Measurements from ENCODE around the gene SFMBT1. TPM values are rescaled to one million over a fixed set of nuclear protein-coding genes. Genes with fewer than 3 reads are reported as not detected.

The SFMBT1 gene
- total and polyA plus RNA-seq, 2 of the 4 experiments (the other 2 are of a cell fraction), result 1.0 to 1.8 TPM

- intact Hi-C loops (cut with micrococcal nuclease), result no loop called here
- Histone ChIP-seq H3K18ac (ENCODE audit: low read depth, low read length) (no peak overlapping the region), H3K4ac (ENCODE audit: low read depth, low read length) (no peak overlapping the region), H2AFZ (replicated peaks; ENCODE audit: low read length, poor library complexity) (no peak overlapping the region), H2BK5ac (ENCODE audit: low read depth, low read length, poor library complexity, severe bottlenecking) (no peak overlapping the region), H2BK120ac (ENCODE audit: low read depth, low read length) (no peak overlapping the region), H3K23ac (ENCODE audit: low read depth, low read length) (no peak overlapping the region), H3K56ac (ENCODE audit: extremely low read depth, insufficient read depth, low read length) (no peak overlapping the region), H3K79me1 (ENCODE audit: low read depth in 1 of 2, low read length in 2 of 2) (no peaks in the 10 kb centered on the region), H4K5ac (ENCODE audit: low read depth, low read length) (no peak overlapping the region), H3K14ac (replicated peaks; ENCODE audit: low read depth, low read length) (no peak overlapping the region; the same call in 1 of the 2 replicates), H4K91ac (ENCODE audit: insufficient read depth, low read depth, low read length) (no peak overlapping the region), H3K9ac (ENCODE audit: low read depth, low read length) (no peak overlapping the region), H2BK20ac (ENCODE audit: low read depth, low read length) (no peak overlapping the region), H3K27me3 (ENCODE audit: control insufficient read depth, insufficient read depth, low read length) (peaks cover 24% of the 10 kb centered on the region), H3K36me3 (ENCODE audit: control insufficient read depth, insufficient read depth, low read length) (no peaks in the 10 kb centered on the region), H3K4me1 (ENCODE audit: control insufficient read depth, insufficient read depth, low read length) (no peaks in the 10 kb centered on the region), H4K8ac (ENCODE audit: low read depth in 2 of 2, low read length in 2 of 2) (no peak overlapping the region), H3K9me1 (ENCODE audit: insufficient read depth, low read length) (no peaks in the 10 kb centered on the region), H3K4me2 (ENCODE audit: low read depth, low read length) (no peak overlapping the region), H4K20me1 (ENCODE audit: insufficient read depth, low read length) (no peaks in the 10 kb centered on the region), H2BK15ac (ENCODE audit: low read depth, low read length) (no peak overlapping the region), H2AK5ac (ENCODE audit: low read depth, low read length) (no peak overlapping the region), H3K4me3 (ENCODE audit: insufficient read depth, low read depth, low read length) (no peak overlapping the region), H3K27ac (ENCODE audit: insufficient read depth, low read length) (no peak overlapping the region), H3K9me3 (ENCODE audit: control insufficient read depth, insufficient read depth, low read length) (no peaks in the 10 kb centered on the region), H2AK9ac (replicated peaks; ENCODE audit: low read depth, low read length, poor library complexity) (no peak overlapping the region)
- 63% methylated on average over 6 of the region's 8 CpGs; no CpG with 5 or more reads in 1 of the 2 experiments for WGBS, 2 experiments (ENCODE audit: extremely low coverage in 2 of 2, insufficient read length in 1 of 2)
- dilution Hi-C loops (cut with HindIII; ENCODE audit: low sequenced_read_pairs, unreplicated experiment), result no loop called here
- ChIA-PET CTCF (no interaction called here), POLR2A (ENCODE audit: unreplicated experiment) (no interaction called here)
- DNase-seq (no peak), ATAC-seq (ENCODE audit: low read depth) (no peak)
- BruUV-seq (replicated peaks), result no TSS peak
- TF ChIP-seq MXI1 (IDR thresholded peaks at IDR 0.05; ENCODE audit: borderline replicate concordance, low read depth, low read length), result no peak
- no peak for TF ChIP-seq CEBPB (IDR thresholded peaks at IDR 0.05; ENCODE audit: low read depth, low read length)
- no peak for TF ChIP-seq BHLHE40 (IDR thresholded peaks at IDR 0.05; ENCODE audit: low read depth, low read length)
- no peak for TF ChIP-seq MAFK (IDR thresholded peaks at IDR 0.05; ENCODE audit: low read depth, low read length)
- TF ChIP-seq, protein P1, sequence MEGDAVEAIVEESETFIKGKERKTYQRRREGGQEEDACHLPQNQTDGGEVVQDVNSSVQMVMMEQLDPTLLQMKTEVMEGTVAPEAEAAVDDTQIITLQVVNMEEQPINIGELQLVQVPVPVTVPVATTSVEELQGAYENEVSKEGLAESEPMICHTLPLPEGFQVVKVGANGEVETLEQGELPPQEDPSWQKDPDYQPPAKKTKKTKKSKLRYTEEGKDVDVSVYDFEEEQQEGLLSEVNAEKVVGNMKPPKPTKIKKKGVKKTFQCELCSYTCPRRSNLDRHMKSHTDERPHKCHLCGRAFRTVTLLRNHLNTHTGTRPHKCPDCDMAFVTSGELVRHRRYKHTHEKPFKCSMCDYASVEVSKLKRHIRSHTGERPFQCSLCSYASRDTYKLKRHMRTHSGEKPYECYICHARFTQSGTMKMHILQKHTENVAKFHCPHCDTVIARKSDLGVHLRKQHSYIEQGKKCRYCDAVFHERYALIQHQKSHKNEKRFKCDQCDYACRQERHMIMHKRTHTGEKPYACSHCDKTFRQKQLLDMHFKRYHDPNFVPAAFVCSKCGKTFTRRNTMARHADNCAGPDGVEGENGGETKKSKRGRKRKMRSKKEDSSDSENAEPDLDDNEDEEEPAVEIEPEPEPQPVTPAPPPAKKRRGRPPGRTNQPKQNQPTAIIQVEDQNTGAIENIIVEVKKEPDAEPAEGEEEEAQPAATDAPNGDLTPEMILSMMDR (conservative IDR thresholded peaks at IDR 0.05; ENCODE audit: low read depth, low read length), result no peak
- TF ChIP-seq NFE2L2 (IDR thresholded peaks at IDR 0.05; ENCODE audit: low read depth, low read length), result no peak
- no peak for TF ChIP-seq CHD1 (IDR thresholded peaks at IDR 0.05; ENCODE audit: low read depth, low read length)
- no peak for TF ChIP-seq FOS (IDR thresholded peaks at IDR 0.05; ENCODE audit: low read depth, low read length)
- no peak for TF ChIP-seq MAZ (IDR thresholded peaks at IDR 0.05; ENCODE audit: borderline replicate concordance, low read depth, low read length)
- TF ChIP-seq RCOR1 (IDR thresholded peaks at IDR 0.05; ENCODE audit: insufficient replicate concordance, low read length), result no peak
- no peak for TF ChIP-seq RAD21 (IDR thresholded peaks at IDR 0.05; ENCODE audit: low read length)
- TF ChIP-seq, protein P2, sequence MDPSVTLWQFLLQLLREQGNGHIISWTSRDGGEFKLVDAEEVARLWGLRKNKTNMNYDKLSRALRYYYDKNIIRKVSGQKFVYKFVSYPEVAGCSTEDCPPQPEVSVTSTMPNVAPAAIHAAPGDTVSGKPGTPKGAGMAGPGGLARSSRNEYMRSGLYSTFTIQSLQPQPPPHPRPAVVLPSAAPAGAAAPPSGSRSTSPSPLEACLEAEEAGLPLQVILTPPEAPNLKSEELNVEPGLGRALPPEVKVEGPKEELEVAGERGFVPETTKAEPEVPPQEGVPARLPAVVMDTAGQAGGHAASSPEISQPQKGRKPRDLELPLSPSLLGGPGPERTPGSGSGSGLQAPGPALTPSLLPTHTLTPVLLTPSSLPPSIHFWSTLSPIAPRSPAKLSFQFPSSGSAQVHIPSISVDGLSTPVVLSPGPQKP (IDR thresholded peaks at IDR 0.05; ENCODE audit: borderline replicate concordance, low read depth, low read length), result no peak
- no peak for TF ChIP-seq POLR2A (IDR thresholded peaks at IDR 0.05; ENCODE audit: low read depth, low read length)
- TF ChIP-seq SMC3 (IDR thresholded peaks at IDR 0.05; ENCODE audit: low read depth, low read length), result no peak
- no peak for TF ChIP-seq RFX5 (IDR thresholded peaks at IDR 0.05; ENCODE audit: low read depth, low read length)
- no peak for TF ChIP-seq USF2 (IDR thresholded peaks at IDR 0.05; ENCODE audit: low read depth, low read length)
- in situ Hi-C loops (cut with MboI; ENCODE audit: low sequenced_read_pairs), result no loop called here
Observed at GRCh38 chr3:53049987-53050386, 4.1 kb upstream of the SFMBT1 start.

Data from IMR-90 (cell line).